ENCODE results near the gene RUBCN.
A peak's percentile ranks its signal among the peaks of the same experiment; 100 is the strongest.
"Not testable (repeated sequence)": the region's sequence is repeated elsewhere in the genome, so short reads cannot be mapped to it uniquely, and the experiment has no call there.

The RUBCN gene

DNA sequence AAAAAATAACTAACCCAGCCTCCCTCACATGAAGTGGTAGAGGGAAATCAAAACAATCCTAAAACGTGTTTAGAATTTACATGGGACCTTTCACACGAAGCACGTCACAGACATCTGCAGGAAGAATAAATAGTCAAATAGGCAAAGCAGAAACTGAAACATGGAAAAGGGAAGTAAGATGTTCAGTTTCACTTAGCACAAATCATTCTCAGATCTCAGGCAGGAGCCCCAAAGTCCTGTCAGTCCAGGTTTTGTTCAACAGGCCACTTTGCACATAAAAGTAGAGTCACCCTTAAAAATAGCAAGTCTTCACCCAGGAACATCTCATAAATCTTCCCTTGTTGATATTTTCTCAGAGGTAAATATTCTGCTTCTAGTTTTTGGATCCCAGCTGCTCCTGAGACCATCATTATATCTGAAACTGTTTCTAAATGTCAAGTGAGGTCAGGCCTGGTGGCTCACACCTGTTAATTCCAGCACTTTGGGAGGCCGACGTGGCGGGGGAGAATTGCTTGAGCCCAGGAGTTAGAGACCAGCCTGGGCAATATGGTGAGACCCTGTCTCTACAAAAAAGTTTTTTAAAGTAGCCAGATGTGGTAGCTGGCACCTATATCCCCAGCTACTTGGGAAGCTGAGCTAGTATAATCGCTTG lies 1.9 kb downstream of the RUBCN start:
- no peak for DNase-seq (ENCODE audit: low read depth in 2 of 2)

DNA sequence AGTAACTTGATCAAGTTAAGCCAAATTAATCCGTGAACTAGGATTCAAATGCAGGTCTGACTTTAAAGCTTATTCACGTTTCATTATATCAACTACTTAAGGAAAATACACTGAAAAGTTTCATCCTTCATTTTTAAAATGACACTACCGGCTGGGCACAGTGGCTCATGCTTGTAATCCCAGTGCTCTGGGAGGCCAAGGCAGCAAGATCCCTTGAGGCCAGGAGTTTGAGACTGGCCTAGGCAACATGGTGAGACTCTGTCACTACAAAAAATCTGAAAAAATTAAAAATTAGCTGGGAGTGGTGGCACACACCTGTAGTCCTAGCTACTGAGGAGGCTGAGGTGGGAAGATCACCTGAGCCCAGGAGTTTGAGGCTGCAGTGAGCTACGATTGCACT lies 3.7 kb downstream of the RUBCN start:
- DNase-seq (ENCODE audit: low read depth in 2 of 2): no peak

DNA sequence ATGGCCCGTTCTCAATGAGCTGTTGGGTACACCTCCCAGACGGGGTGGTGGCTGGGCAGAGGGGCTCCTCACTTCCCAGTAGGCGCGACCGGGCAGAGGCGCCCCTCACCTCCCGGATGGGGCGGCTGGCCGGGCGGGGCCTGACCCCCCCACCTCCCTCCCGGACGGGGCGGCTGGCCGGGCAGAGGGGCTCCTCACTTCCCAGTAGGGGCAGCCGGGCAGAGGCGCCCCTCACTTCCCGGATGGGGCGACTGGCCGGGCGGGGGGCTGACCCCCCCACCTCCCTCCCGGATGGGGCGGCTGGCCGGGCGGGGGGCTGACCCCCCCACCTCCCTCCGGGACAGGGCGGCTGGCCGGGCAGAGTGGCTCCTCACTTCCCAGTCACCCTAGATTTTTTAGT lies 5.2 kb downstream of the RUBCN start:
- DNase-seq (ENCODE audit: low read depth in 2 of 2): not testable (repeated sequence)

DNA sequence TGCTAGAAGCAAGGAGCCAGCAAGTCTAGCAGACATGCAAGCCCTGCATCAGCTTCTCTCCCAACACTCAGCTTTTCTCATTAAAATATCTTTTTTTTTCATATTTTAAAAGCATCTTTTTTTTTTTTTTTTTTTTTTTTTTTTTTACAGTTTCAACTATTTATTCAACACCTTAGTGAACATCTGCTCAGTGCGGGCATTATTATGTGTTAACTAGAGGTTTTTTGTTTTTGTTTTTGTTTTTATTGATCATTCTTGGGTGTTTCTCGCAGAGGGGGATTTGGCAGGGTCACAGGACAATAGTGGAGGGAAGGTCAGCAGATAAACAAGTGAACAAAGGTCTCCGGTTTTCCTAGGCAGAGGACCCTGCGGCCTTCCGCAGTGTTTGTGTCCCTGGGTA lies 5.9 kb downstream of the RUBCN start:
- not testable (repeated sequence) for DNase-seq (ENCODE audit: low read depth in 2 of 2)

DNA sequence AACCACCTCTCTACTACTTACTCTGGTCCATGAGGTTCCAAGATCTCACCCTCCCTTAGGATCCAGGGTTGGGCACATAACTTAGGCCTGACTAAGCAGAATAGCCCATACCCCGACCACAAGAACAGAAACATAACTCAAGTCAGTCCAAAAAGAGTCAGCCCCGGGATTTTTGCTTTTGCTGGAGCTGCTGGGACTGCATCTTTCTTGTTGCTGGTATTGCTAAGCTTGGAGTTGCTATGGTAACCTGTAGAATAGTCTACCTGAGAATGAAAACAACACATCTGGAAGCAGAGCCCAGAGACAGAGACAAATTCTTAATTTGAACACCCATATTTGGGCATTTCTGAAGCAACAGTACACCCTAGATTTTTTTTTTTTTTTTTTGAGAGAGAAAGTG lies 6.5 kb downstream of the RUBCN start:
- no peak for DNase-seq (ENCODE audit: low read depth in 2 of 2)

DNA sequence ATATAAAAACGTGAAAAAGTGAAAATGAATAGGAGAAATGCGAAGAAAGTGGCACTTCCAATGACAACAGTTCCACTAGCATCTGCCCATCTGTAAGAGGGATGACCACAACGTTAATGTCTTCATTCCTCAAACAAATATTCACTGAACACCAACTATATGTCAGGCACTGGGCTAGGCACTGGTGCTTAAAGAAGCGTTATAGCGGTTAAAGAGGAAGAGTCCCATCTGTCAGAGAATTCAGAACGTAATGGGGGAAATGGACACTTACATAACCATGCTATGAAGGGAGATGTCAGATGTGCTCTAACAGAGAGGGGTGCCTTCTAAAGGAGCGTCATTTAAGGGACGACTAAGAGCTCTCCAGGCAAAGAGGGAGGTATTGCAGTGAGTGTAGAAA lies 8.2 kb downstream of the RUBCN start:
- DNase-seq (ENCODE audit: low read depth in 2 of 2): no peak

DNA sequence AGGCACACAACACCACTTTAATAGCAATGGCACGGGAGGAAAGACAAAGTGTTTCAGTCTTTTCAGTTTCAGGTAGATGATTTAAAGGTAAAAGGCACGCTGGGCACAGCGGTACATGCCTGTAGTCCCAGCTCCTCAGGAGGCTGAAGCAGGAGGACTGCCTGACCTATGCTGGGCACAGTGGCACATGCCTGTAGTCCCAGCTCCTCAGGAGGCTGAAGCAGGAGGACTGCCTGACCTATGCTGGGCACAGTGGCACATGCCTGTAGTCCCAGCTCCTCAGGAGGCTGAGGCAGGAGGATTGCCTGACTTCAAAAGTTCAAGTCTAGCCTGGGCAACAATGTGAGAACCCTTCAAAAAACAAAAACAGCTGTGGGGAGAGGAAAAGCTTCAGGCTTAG lies 8.8 kb downstream of the RUBCN start:
- not testable (repeated sequence) for DNase-seq (ENCODE audit: low read depth in 2 of 2)

DNA sequence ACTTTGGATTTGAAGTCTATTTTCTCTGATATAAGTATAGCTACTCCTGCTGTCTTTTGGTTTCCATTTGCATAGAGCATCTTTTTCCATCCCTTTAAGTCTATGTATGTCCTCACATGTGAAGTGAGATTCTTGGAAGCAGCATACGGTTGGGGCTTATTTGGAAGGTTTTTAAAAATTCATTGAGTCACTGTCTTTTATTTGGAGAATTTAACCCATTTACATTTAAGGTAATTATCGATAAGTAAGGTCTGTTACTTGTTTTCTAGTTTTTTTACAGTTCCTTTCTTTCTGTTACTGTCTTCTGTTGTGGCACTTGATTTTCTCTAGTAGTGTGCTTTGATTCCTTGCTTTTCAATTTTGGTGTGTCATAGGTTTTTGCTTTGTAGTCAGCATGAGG lies 14.0 kb downstream of the RUBCN start:
- no peak for DNase-seq (ENCODE audit: low read depth in 2 of 2)

DNA sequence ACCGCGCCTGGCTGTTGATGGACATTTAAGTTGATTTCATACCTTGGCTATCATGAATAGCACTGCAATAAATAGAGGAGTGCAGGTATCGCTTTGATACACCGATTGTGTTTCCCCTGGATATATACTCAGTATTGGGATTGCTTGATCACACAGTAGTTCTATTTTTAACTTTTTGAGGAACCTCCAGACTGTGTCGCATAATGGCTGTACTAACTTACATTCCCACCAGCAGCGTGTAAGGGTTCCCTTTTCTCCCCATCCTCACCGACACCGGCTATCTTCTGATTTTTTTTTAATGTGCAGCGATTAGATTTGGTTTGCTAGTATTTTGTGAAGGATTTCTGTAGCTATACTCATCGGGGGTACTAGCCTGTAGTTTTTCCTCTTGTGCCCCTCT lies 16.0 kb downstream of the RUBCN start:
- no peak for DNase-seq (ENCODE audit: low read depth in 2 of 2)

DNA sequence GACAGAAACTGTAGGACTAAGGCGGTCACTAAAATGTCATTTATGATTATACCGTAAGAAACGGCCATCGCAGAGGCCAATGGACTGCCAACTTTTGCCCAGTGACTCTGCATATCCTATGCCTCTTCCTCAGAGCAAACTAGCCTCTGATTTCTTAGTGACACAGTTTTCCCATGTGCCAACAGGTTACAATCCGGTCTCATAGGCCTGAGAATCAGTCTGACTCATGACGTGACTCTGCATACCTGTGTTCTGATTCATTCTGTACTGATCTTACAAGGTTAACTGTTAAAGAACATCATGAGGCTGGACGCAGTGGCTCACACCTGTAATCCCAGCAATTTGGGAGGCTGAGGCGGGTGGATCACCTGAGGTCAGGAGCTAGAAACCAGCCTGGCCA lies 17.8 kb downstream of the RUBCN start:
- no peak for DNase-seq (ENCODE audit: low read depth in 2 of 2)

DNA sequence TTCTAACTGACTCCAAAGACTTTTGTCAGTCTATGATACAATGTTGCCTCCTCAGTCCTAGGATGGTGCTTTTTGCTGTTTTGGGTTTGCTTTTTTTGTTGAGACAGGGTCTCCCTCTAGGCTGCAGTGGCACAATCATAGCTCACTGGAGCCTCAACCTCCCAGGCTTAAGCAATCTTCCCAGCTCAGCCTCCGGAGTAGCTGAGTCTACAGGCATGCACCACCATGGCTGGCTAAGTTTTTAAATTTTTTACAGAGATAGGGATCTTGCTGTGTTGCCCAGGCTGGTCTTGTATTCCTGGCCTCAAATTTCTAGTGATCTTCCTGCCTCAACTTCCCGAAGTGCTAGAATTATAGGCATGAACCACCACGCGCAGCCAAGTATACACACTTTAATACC lies 22.5 kb downstream of the RUBCN start:
- DNase-seq (ENCODE audit: low read depth in 2 of 2): no peak

DNA sequence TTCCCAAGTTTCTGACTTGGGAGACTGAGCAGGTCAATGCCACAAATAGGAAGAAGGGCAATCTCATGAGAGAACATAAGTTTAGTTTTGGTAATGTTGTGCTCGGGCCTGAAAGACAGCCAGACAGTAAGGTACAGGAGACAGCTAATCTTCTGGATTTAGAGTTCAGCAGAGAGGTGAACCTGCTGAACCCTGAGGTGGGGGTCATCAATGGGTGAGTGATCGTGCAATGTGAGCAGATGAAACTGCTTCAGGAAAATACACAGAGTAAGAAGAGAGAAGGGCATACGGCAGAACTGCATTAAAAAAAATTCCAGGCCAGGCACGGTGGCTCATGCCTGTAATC lies 23.3 kb downstream of the RUBCN start:
- no peak for DNase-seq (ENCODE audit: low read depth in 2 of 2)

DNA sequence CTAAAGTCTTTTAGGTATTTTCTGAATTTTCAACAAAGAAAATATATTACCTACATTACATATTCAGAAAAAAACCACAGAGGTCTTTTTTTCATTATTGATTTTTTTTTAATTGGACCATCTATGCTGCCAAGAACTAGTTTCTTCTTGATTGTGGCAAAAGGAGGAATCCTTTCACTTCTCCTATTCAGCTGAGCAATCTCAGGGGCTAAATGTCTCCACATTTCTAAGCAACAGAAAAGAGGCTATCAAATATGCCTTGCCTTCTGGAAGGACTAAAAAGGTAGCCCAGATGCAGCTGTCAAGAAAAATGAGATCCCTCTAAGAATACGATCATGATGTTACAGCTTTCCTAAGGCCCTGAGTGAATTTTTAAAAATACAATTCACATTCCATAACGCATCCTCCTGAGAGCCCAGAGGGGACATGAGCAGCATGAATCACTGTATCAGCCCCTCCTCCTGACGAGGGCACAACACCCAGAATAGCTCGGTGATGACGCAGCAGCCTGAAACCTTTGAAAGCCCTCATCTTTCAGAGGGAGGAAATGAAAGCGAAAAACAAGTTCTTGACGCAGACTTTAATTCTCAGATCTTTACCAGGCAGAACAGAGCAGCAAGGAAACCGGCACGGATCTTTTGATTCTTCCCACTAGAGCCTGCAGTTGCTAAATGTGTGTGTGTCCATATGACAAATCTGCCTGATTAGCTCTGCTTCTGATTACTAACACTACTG lies 24.6 kb downstream of the RUBCN start:
- peak; percentile 72 to 83 for DNase-seq (ENCODE audit: low read depth in 2 of 2)

DNA sequence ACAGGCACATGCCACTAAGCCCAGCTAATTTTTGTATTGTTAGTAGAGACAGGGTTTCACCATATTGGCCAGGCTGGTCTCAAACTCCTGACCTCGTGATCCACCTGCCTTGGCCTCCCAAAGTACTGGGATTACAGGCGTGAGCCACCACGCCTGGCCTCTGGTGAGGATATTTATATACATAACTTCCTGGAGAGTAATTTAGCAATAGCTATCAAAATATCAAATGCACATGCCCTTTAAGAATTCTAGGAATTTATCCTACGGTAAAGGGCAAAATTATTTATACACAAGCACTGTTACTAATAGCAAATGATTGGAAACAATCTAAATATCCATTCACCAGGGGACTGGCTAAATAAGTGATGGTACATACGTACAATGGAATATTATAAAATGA lies 25.7 kb downstream of the RUBCN start:
- DNase-seq (ENCODE audit: low read depth in 2 of 2): not testable (repeated sequence)

DNA sequence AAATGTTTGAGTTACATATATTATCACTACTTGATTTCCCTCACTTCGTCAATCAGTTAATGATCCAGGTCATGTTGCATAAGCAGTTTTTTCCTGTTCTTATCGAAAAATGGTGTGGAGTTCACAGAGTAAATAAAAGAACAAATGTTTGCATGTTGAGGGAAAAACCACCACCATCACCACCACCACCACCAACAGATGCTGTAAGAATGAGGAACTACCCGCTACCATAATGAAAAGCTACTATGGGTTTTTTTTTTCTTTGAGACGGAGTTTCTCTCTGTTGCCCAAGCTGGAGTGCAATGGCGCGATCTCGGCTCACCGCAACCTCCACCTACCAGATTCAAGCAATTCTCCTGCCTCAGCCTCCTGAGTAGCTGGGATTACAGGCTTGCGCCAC lies 27.6 kb downstream of the RUBCN start:
- DNase-seq (ENCODE audit: low read depth in 2 of 2): no peak

DNA sequence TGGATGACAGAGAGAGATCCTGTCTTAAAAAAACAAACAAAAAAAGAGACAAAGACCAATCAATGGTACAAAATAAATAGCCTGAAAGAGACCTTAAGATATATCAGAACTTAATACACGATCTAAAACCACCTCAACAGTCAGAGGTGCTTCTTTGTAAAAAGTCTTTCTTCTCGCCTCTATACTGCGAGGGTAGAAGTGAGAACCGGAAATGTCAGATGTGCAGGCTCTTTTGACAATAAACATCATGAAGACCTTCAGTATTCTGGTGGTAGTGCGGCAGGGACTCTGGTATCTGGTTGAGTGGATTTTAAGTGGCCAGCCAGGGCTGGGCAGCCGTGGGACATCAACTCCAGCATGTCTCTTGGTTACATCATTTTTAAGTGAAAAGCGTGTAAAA lies 30.0 kb downstream of the RUBCN start:
- no peak for DNase-seq (ENCODE audit: low read depth in 2 of 2)

DNA sequence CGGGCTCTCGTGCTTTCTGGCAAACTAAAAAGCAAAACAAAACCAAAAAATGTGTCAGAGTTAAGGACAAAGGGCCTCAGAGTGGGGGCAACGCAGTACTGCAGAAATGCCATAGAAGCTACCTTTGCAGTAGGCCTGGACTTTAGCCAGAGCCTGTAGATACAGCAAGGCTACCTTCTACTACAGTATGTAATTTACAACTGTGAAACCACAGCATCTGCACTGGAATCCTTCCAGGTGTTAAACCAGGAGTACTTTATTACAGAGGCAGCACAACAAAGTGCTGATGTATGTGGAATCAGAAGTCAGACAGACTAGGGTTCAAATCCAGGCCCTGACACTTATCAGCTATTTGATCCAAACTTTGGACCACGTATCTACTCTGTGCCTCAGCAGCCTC lies 34.9 kb downstream of the RUBCN start:
- no peak for DNase-seq (ENCODE audit: low read depth in 2 of 2)

DNA sequence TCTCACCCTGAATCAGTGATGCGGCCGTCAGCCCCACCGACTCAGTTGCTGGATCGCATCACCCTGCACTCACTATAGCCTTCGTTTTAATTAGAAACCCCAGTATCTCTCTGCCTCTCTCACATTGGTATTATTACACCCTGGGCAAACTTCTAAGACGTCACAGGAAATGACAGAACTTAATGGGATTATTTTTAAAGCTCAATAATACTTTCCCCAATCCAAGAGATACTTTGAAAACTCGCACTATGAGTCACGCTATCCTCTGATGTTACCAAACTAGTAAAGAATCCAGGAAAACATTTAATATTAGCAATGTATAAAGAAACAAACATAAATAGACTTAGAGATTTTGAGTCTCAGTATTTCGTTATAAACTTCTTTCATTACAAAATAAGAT lies 36.6 kb downstream of the RUBCN start:
- no peak for DNase-seq (ENCODE audit: low read depth in 2 of 2)

DNA sequence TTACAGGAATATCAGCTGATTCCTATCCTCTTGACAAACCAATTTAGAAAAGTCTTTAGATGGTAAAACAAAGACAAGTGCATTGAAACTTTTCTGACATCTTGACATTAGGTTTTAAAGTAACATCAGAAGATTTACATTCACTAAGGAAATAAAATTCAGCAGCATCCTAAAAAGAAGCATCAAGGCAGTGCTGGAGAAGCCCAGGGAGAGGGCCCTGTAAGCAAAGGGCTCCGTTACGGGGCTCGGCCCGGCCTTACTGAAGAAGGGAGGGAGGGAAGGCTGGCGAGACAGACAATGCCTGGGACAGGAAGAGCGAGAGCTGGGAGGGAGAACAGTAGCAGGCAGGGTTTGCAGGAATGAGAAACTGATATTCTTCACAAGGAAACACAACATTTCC lies 39.3 kb downstream of the RUBCN start:
- DNase-seq (ENCODE audit: low read depth in 2 of 2): no peak

DNA sequence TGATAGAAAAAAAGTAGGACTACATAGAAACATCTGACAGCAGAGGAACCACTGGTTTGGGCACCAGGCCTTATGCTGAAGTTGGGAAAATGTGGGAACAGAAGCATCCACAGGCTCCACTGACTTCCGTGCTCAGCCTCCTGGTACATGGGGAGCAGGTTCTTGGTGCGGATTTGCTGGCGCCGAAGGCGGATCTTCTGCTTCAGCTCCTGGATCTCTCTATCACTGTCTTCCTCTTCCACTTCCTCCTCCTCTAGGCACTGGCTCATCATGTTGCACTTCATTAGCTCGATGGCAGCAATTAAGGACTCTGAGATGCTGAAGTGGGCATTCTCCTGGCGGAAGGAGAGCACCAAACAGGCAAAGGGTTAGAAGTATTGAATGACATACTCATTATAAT lies 42.5 kb downstream of the RUBCN start:
- DNase-seq (ENCODE audit: low read depth in 2 of 2): no peak

DNA sequence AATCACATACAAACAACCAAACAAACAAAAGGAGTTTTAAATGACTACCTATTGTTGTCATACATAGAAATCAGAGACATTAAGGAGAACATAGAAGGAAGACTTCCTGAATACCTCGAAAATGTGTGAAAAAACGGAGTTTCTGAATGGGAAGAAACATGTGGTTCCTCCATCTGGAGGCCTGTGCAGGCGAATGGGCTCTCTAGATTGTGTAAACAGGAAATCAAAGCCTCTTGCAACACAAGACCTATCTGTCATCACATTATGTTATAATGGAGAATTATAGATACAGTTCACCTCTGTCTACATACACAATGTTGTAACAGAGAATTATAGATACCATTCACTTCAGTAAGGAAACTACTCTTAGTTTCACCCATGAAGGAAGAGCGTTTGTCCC lies 44.1 kb downstream of the RUBCN start:
- DNase-seq (ENCODE audit: low read depth in 2 of 2): no peak

DNA sequence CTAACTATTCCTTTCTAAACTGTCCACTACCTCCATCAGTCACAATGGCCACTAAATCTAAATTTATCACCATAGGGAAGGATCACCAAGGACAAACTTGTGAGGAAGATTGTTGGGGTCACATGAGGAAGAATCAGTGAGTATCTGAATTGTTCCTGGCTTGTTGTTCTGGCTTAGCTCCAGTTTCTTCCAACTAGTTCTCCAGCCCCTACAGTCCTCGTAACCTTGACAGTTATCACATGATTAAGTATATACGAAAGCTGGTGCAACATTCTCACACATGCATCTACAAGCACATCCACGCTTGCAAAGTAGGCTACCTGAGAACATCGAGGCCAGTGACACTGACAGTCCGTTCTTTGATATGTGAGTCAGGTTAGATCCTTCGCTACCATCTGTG lies 46.0 kb downstream of the RUBCN start:
- no peak for DNase-seq (ENCODE audit: low read depth in 2 of 2)

DNA sequence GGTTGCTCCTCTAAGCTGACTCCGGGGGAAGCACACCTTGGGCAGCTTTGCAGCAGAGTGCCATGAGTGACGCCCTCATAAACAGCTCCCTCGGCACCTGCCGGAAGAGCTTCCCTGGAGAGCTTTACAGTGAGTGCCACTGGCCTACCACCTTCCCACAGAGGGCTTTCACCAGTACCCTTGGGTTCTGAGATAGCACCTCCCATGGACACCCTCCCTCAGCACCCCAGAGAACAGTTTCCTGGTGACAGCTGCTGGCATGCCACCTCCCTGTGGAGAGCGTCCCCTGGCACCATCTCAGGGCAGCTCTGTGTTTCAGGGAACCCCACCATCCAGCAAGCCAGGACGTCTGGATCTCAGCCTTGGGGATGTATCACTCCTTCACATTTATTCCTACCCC lies 49.1 kb downstream of the RUBCN start:
- no peak for DNase-seq (ENCODE audit: low read depth in 2 of 2)

DNA sequence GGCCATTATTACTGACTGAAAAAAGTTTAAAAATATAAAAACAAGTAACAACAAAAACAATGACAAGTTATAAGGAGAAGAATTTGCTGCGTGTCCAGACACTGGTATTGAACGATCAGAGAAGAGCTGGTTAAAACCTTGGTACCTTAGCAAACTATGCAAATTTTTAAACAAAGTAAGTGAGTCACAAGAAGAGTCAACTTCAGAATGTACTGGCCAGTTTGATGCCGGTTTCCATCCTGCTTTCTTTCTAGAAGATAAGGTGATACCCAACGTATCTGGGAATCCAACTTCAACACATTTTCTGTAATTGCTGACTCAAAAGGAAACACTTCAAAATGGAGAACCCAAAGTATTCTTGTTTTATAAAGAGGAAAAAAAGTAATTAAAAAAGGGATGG lies 49.8 kb downstream of the RUBCN start:
- DNase-seq (ENCODE audit: low read depth in 2 of 2): no peak
